Body of pancreas (tissue), 4 donors: ENCODE results near the gene MAP4K4.

Experiments
- POLR2A ChIP-seq, 3 donors: fragments of 450-650 bp; IDR thresholded peaks; one replicate each; pipeline ENCODE4 v1.6.1; 2016; ENCODE audit warnings: antibody characterized with exemption in 3 of 3, mild to moderate bottlenecking in 2 of 3
- TF ChIP-seq, protein P1 (sequence below), 7 experiments: fragments of 450-650 bp in 4 of 7; fragments of 200-600 bp in 3 of 7; sonication (generic) in 3 of 7; IDR thresholded peaks; one replicate each; pipeline ENCODE4 v1.5.1; 2016 to 2019; ENCODE audit warnings: antibody characterized with exemption in 7 of 7

DNA sequence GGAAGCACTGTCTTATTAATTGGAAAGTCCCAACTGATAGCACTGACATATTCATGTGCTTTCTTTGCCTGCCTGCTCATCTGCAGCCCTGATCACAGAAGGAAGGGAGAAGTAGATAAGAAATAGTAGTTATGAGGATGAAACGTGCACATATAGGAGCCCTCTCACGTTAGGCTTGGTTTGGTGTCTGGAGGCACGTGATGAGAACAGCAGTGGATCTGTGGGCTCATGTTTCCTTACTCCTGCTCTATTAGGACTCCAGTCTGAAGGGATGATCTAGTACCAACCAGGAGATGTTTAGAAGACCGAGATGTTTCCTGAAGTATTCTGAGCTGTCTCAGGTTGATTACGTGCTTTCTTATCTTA, 84.9 kb downstream of the MAP4K4 start:
- TF ChIP-seq, protein P1, sequence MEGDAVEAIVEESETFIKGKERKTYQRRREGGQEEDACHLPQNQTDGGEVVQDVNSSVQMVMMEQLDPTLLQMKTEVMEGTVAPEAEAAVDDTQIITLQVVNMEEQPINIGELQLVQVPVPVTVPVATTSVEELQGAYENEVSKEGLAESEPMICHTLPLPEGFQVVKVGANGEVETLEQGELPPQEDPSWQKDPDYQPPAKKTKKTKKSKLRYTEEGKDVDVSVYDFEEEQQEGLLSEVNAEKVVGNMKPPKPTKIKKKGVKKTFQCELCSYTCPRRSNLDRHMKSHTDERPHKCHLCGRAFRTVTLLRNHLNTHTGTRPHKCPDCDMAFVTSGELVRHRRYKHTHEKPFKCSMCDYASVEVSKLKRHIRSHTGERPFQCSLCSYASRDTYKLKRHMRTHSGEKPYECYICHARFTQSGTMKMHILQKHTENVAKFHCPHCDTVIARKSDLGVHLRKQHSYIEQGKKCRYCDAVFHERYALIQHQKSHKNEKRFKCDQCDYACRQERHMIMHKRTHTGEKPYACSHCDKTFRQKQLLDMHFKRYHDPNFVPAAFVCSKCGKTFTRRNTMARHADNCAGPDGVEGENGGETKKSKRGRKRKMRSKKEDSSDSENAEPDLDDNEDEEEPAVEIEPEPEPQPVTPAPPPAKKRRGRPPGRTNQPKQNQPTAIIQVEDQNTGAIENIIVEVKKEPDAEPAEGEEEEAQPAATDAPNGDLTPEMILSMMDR (IDR thresholded peaks at IDR 0.05) = no peak
- TF ChIP-seq POLR2A (IDR thresholded peaks at IDR 0.05) = no peak
